MM.1S (cell line): ENCODE results near the gene OTULINL.

Experiments used
- DNase-seq: peaks from one replicate; pipeline ENCODE4 v3.0.0-alpha.2; 2015
- H2AFZ ChIP-seq: fragments of 300-600 bp; sonication (generic); 2 replicates; pipeline ENCODE4 v1.6.0; 2016; ENCODE audit warnings: antibody characterized with exemption, low read length
- H3F3A ChIP-seq: fragments of 300-600 bp; sonication (generic); 2 replicates; pipeline ENCODE4 v1.6.1; 2016; ENCODE audit warnings: mild to moderate bottlenecking, antibody characterized with exemption, low read length, moderate library complexity, mixed read lengths; ENCODE audit not compliant: insufficient read depth
- H3K27ac ChIP-seq: fragments of 300-600 bp; sonication (generic); 2 replicates; pipeline ENCODE4 v1.5.1; 2016; ENCODE audit warnings: mild to moderate bottlenecking, low read length
- H3K27me3 ChIP-seq: fragments of 300-600 bp; sonication (generic); replicated peaks from 2 replicates; pipeline ENCODE4 v1.6.0; 2016; ENCODE audit warnings: low read length; ENCODE audit not compliant: insufficient read depth
- H3K36me3 ChIP-seq: fragments of 300-600 bp; sonication (generic); replicated peaks from 2 replicates; pipeline ENCODE4 v1.6.1; 2016; ENCODE audit warnings: mild to moderate bottlenecking, low read length, mixed read lengths; ENCODE audit not compliant: insufficient read depth
- H3K4me1 ChIP-seq: fragments of 300-600 bp; sonication (generic); 2 replicates; pipeline ENCODE4 v1.6.1; 2016; ENCODE audit warnings: low read length, mixed read lengths
- H3K4me2 ChIP-seq: fragments of 300-600 bp; sonication (generic); 2 replicates; pipeline ENCODE4 v1.6.0; 2016; ENCODE audit warnings: low read depth, low read length
- H3K4me3 ChIP-seq: fragments of 300-600 bp; sonication (generic); 2 replicates; pipeline ENCODE4 v1.5.1; 2016; ENCODE audit warnings: low read length, mixed read lengths
- H3K79me2 ChIP-seq: fragments of 300-600 bp; sonication (generic); 2 replicates; pipeline ENCODE4 v1.6.1; 2016; ENCODE audit warnings: mixed run types, low read length, mixed read lengths
- H3K9ac ChIP-seq: fragments of 300-600 bp; sonication (generic); 2 replicates; pipeline ENCODE4 v1.6.1; 2016; ENCODE audit warnings: low read length, mixed read lengths
- H3K9me2 ChIP-seq: fragments of 300-600 bp; sonication (generic); replicated peaks from 2 replicates; pipeline ENCODE4 v1.6.1; 2016; ENCODE audit warnings: mild to moderate bottlenecking, low read length, mixed read lengths; ENCODE audit not compliant: insufficient read depth
- H3K9me3 ChIP-seq: fragments of 300-600 bp; sonication (generic); replicated peaks from 2 replicates; pipeline ENCODE4 v1.6.1; 2016; ENCODE audit warnings: mild to moderate bottlenecking, low read length, mixed read lengths; ENCODE audit not compliant: insufficient read depth
- H4K20me1 ChIP-seq: fragments of 300-600 bp; sonication (generic); 2 replicates; pipeline ENCODE4 v1.6.1; 2016; ENCODE audit warnings: mild to moderate bottlenecking, low read length, moderate library complexity, mixed read lengths; ENCODE audit not compliant: insufficient read depth
- CTCF ChIP-seq: fragments of 300-600 bp; sonication (generic); IDR thresholded peaks from 2 replicates; pipeline ENCODE4 v1.5.1; 2016; ENCODE audit warnings: antibody characterized with exemption, low read length, mixed read lengths
- EZH2 ChIP-seq: fragments of 300-600 bp; sonication (generic); optimal IDR thresholded peaks from 2 replicates; pipeline ENCODE3; 2017; ENCODE audit warnings: low read depth, mild to moderate bottlenecking, antibody characterized with exemption, low read length, mixed read lengths
- EZH2phosphoT487 ChIP-seq: fragments of 300-600 bp; sonication (generic); IDR thresholded peaks from 2 replicates; pipeline ENCODE4 v1.6.1; 2018; ENCODE audit warnings: antibody characterized with exemption, low read length

OTULINL gene

GRCh38 chr5:14614490-14614889 lies 32.9 kb downstream of the OTULINL start:
- Histone ChIP-seq H4K20me1 (no peaks in the 10 kb centered on the region), H3K4me2 (no peak overlapping the region), H3K36me3 (peaks cover 9% of the 10 kb centered on the region; the same call in 1 of the 2 replicates), H3F3A (no peaks in the 10 kb centered on the region), H3K79me2 (no peaks in the 10 kb centered on the region; the same call in 1 of the 2 replicates), H3K4me3 (no peak overlapping the region), H3K9me2 (no peaks in the 10 kb centered on the region), H3K27me3 (no peaks in the 10 kb centered on the region), H3K4me1 (no peaks in the 10 kb centered on the region), H3K27ac (no peak overlapping the region), H3K9me3 (no peaks in the 10 kb centered on the region), H3K9ac (no peak overlapping the region), H2AFZ (no peak overlapping the region)
- TF ChIP-seq EZH2phosphoT487 (no peak), EZH2 (no peak), CTCF (no peak)
- DNase-seq: no peak

- Histone ChIP-seq H3K4me3 (no peak overlapping the region), H3K27me3 (no peaks in the 10 kb centered on the region), H3K36me3 (peaks cover 5% of the 10 kb centered on the region; the same call in 1 of the 2 replicates), H3K4me2 (no peak overlapping the region), H3K9ac (no peak overlapping the region), H3K27ac (no peak overlapping the region), H3K9me3 (no peaks in the 10 kb centered on the region), H3F3A (no peaks in the 10 kb centered on the region), H3K4me1 (no peaks in the 10 kb centered on the region), H3K79me2 (no peaks in the 10 kb centered on the region), H2AFZ (no peak overlapping the region), H4K20me1 (no peaks in the 10 kb centered on the region), H3K9me2 (no peaks in the 10 kb centered on the region)
- no peak for DNase-seq
- TF ChIP-seq EZH2 (no peak), CTCF (no peak), EZH2phosphoT487 (no peak)
Measured at GRCh38 chr5:14615365-14615764, 33.8 kb downstream of the OTULINL start.

GRCh38 chr5:14617441-14617840 lies 35.8 kb downstream of the OTULINL start:
- no peaks in the 10 kb centered on the region for H3K27me3 ChIP-seq
- no peak overlapping the region for H2AFZ ChIP-seq
- DNase-seq: no peak
- H3K9me3 ChIP-seq: no peaks in the 10 kb centered on the region
- H3K79me2 ChIP-seq: no peaks in the 10 kb centered on the region
- H3K4me2 ChIP-seq: no peak overlapping the region
- TF ChIP-seq EZH2phosphoT487 (no peak), CTCF (no peak), EZH2 (no peak)
- H4K20me1 ChIP-seq: no peaks in the 10 kb centered on the region
- no peak overlapping the region for H3K9ac ChIP-seq
- H3K9me2 ChIP-seq: no peaks in the 10 kb centered on the region
- H3F3A ChIP-seq: no peaks in the 10 kb centered on the region
- H3K36me3 ChIP-seq: peaks cover 3% of the 10 kb centered on the region; the same call in 1 of the 2 replicates
- no peaks in the 10 kb centered on the region for H3K4me1 ChIP-seq
- H3K4me3 ChIP-seq: no peak overlapping the region
- H3K27ac ChIP-seq: no peak overlapping the region
